Activated naive CD8-positive, alpha-beta T cell treated with anti-CD3 and anti-CD28 coated beads for 36 hours (primary cell): ENCODE results near the gene NFATC2. TPM values are rescaled to one million over a fixed set of nuclear protein-coding genes. Genes with fewer than 3 reads are reported as not detected.

Experiments
- DNase-seq: peaks from one replicate; pipeline ENCODE4 v3.0.0; 2021
- H3K27ac Mint-ChIP-seq: one replicate; pipeline ENCODE4 v1.8.0; 2022; ENCODE audit warnings: mild to moderate bottlenecking, moderate library complexity, mixed read lengths
- H3K27me3 Mint-ChIP-seq: one replicate; pipeline ENCODE4 v1.8.0; 2022; ENCODE audit warnings: mild to moderate bottlenecking, mixed read lengths
- H3K36me3 Mint-ChIP-seq: one replicate; pipeline ENCODE4 v1.8.0; 2021; ENCODE audit warnings: mild to moderate bottlenecking, mixed read lengths
- H3K4me1 Mint-ChIP-seq: one replicate; pipeline ENCODE4 v1.8.0; 2021; ENCODE audit warnings: mixed read lengths
- H3K4me3 Mint-ChIP-seq: one replicate; pipeline ENCODE4 v1.8.0; 2022; ENCODE audit warnings: mild to moderate bottlenecking, moderate library complexity, mixed read lengths
- H3K9me3 Mint-ChIP-seq: one replicate; pipeline ENCODE4 v1.8.0; 2022; ENCODE audit warnings: mixed read lengths
- total RNA-seq, 2 experiments: library from RNA; stranded (reverse); gene quantifications; one replicate each; pipeline ENCODE4 v1.2.3, GENCODE V29; 2021

Gene NFATC2
- total RNA-seq, 2 experiments from 2014 or later: 31.0 to 31.7 TPM

DNA sequence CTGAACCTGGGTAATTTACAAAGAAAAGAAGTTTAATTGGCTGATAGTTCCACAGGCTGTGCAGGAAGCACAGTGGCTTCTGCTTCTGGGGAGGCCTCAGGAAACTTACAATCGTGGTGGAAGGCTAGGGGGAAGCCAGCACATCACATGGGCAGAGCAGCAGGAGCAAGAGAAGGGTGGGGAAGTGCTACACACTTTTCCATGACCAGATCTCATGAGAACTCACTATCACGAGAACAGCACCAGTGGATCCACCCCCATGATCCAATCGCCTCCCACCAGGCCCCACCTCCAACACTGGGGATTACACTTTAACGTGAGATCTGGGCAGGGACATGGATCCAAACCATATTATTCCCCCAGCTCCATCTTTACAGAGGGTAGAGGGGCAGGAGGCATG is 166.4 kb downstream of the NFATC2 start:
- H3K27me3 Mint-ChIP-seq: no peaks in the 10 kb centered on the region
- no peak overlapping the region for H3K4me3 Mint-ChIP-seq
- DNase-seq: no peak
- peaks cover 2% of the 10 kb centered on the region for H3K4me1 Mint-ChIP-seq
- no peaks in the 10 kb centered on the region for H3K9me3 Mint-ChIP-seq
- H3K36me3 Mint-ChIP-seq: peaks cover 4% of the 10 kb centered on the region
- no peak overlapping the region for H3K27ac Mint-ChIP-seq

DNA sequence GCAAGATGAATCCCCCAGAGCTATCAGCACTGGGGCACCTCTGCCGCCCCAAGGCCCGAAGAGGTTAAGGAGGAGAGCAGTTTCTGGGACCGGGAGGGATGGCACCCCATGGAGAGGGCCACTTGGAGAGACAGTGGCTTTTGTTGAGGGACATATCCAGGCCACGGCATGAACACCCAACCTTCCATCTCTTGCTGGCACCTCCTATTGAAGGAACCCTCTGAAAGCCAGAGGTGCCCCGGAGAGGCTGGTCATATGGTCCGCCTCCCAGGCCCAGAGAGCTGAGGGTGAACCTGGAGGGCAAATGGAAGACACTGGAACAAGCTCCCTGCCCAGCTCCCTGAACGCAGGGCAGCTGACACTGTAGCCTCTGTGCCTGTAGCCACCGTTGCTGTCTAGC is 167.0 kb downstream of the NFATC2 start:
- H3K36me3 Mint-ChIP-seq: peaks cover 4% of the 10 kb centered on the region
- no peak overlapping the region for H3K4me3 Mint-ChIP-seq
- no peak overlapping the region for H3K27ac Mint-ChIP-seq
- H3K27me3 Mint-ChIP-seq: no peaks in the 10 kb centered on the region
- DNase-seq: no peak
- no peaks in the 10 kb centered on the region for H3K9me3 Mint-ChIP-seq
- peaks cover 2% of the 10 kb centered on the region for H3K4me1 Mint-ChIP-seq

DNA sequence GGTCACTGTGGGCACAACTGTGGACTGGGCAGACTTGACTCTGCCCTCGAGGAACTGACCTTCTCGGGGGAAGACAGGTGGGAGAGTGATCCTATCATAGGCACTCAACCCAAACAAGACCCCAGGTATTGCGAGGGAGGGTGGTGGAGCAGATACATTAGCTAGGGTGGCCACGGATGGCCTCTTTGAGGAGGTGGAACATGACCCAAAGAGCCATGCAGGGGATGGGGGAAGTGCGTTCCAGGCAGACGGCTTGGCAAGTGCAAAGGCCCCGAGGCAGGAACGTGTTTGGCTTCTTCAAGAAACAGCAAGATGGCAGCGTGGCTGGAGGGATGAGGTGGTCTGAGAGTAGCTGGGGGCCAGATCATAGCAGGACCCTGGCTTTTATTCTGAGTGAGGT is 167.6 kb downstream of the NFATC2 start:
- H3K4me3 Mint-ChIP-seq: no peak overlapping the region
- H3K4me1 Mint-ChIP-seq: peaks cover 2% of the 10 kb centered on the region
- no peaks in the 10 kb centered on the region for H3K27me3 Mint-ChIP-seq
- no peaks in the 10 kb centered on the region for H3K9me3 Mint-ChIP-seq
- DNase-seq: no peak
- peaks cover 4% of the 10 kb centered on the region for H3K36me3 Mint-ChIP-seq
- no peak overlapping the region for H3K27ac Mint-ChIP-seq

DNA sequence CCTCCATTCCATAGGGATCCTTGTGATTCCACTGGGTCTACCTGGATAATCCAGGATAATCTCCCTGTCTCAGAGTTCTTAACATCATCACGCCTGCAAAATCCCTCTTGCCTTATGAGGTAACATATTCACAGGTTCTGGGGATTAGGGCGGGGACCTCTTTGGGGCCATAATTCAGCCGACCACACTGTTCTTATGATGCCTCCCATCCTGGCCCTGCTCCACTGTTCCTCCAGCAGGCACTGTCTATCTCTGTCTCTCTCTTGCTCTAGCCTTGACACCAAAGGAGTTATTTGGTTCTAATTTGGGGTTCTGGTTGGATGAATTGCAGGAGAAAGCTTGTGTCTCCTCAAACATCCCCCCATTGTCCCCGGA is 168.1 kb downstream of the NFATC2 start:
- H3K27ac Mint-ChIP-seq: no peak overlapping the region
- peaks cover 2% of the 10 kb centered on the region for H3K4me1 Mint-ChIP-seq
- H3K27me3 Mint-ChIP-seq: no peaks in the 10 kb centered on the region
- H3K4me3 Mint-ChIP-seq: no peak overlapping the region
- no peak for DNase-seq
- peaks cover 4% of the 10 kb centered on the region for H3K36me3 Mint-ChIP-seq
- no peaks in the 10 kb centered on the region for H3K9me3 Mint-ChIP-seq

DNA sequence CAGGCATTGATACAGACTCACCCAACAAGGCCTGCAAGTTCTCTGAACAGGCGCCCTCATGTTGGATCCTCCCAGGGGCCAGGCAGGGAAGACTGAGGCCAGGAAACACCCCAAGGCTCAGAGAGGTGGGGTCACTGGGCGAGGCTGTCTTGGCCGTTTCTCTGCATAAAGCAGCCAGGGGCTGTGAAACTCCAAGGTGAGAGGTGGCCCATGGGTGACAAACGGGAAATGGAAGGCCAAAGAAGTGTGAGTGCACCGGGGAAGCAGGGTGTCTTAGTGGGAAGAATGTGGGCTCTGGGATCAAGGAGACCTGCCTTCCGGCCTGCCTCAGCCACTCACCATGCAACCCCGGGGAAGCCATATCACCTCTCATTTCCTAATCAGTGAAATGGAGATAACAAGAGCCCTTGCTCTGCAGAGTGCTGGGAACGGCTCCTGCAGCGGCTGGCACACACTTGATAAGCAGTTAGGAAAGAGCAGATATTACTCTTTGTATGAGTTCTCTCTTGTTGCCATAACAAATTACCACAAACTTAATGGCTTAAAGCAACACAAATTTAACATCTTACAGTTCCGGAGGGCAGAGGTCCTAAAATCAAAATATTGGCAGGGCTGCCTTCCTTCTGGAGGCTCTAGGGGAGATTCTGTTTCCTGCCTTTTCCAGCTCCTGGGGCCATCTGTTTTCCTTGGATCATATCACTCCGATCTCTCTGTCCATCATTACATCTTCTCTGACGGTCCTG is 168.6 kb downstream of the NFATC2 start:
- no peaks in the 10 kb centered on the region for H3K9me3 Mint-ChIP-seq
- H3K27ac Mint-ChIP-seq: no peak overlapping the region
- H3K4me1 Mint-ChIP-seq: peaks cover 2% of the 10 kb centered on the region
- peaks cover 4% of the 10 kb centered on the region for H3K36me3 Mint-ChIP-seq
- no peak overlapping the region for H3K4me3 Mint-ChIP-seq
- H3K27me3 Mint-ChIP-seq: no peaks in the 10 kb centered on the region
- DNase-seq: no peak

DNA sequence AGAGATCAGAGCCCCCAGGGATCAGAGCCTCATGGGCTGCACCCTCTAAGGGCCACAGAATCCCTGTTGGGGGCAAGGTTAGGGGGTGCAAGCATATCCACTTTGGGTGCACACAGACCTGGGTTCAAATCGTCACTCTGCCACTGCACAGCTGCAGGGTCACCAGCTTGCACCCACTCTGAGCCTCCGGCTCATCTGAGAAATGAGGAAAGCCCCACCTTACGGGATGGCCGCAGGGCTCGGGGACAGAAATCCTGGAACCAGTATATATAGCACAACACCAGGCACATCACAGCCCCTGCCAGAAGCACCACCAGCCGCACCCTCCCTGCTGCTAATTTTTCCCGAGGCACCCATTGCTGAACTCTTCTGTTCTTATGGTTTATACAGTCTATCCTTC is 169.6 kb downstream of the NFATC2 start:
- Mint-ChIP-seq H3K27me3 (no peaks in the 10 kb centered on the region), H3K9me3 (no peaks in the 10 kb centered on the region), H3K27ac (no peak overlapping the region), H3K36me3 (peaks cover under 1% of the 10 kb centered on the region), H3K4me1 (peaks cover 2% of the 10 kb centered on the region), H3K4me3 (no peak overlapping the region)
- DNase-seq: no peak

GRCh38 chr20:51372176-51372803 is 170.2 kb downstream of the NFATC2 start:
- Mint-ChIP-seq H3K36me3 (no peaks in the 10 kb centered on the region), H3K9me3 (no peaks in the 10 kb centered on the region), H3K27ac (no peak overlapping the region), H3K27me3 (no peaks in the 10 kb centered on the region), H3K4me3 (no peak overlapping the region), H3K4me1 (peaks cover 2% of the 10 kb centered on the region)
- peak; percentile 50 for DNase-seq

GRCh38 chr20:51371720-51372119 is 170.8 kb downstream of the NFATC2 start:
- no peak overlapping the region for H3K27ac Mint-ChIP-seq
- DNase-seq: no peak
- no peaks in the 10 kb centered on the region for H3K36me3 Mint-ChIP-seq
- no peak overlapping the region for H3K4me3 Mint-ChIP-seq
- no peaks in the 10 kb centered on the region for H3K27me3 Mint-ChIP-seq
- H3K4me1 Mint-ChIP-seq: peaks cover 2% of the 10 kb centered on the region
- H3K9me3 Mint-ChIP-seq: no peaks in the 10 kb centered on the region

GRCh38 chr20:51369503-51369902 is 173.0 kb downstream of the NFATC2 start:
- H3K4me3 Mint-ChIP-seq: no peak overlapping the region
- peaks cover 2% of the 10 kb centered on the region for H3K4me1 Mint-ChIP-seq
- no peaks in the 10 kb centered on the region for H3K36me3 Mint-ChIP-seq
- H3K9me3 Mint-ChIP-seq: peaks cover 2% of the 10 kb centered on the region
- no peak overlapping the region for H3K27ac Mint-ChIP-seq
- no peak for DNase-seq
- H3K27me3 Mint-ChIP-seq: no peaks in the 10 kb centered on the region

DNA sequence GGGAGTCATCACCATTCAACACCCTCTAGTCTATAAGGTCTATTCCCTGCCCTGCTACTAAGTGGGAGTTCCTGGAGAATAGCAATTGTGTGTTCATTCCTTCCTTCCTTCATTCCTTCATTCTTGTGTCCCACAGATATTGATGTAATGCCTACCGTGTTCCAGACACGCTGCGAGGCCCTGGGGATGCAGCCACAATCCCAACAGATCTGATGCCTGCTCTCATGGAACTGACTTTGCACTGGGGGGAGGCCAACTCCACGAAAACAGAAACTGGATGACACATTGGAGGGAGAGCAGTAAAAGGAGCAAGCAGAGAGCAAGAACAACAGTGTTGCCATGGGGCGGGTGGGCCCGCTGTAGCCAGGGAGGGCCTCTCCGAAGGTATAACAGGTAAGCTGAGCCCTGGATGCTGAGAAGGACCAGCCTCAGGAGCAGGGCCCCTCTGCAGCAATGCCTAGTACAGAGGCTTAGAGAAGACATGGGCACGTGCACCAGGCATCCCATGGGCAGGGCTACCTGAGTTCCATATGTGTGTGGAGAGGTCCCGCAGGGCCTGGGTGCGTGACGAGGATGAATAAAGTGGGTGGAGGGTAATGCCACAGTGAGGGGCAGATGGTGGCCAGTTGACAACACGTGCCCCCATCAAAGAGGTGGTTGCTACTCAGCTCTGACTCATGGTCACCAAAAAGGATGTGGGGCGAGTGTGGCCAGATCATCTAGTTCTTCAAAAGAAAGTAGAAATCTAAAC is 173.9 kb downstream of the NFATC2 start:
- Mint-ChIP-seq H3K4me3 (no peak overlapping the region), H3K27ac (no peak overlapping the region), H3K4me1 (peaks cover 2% of the 10 kb centered on the region), H3K36me3 (no peaks in the 10 kb centered on the region), H3K9me3 (peaks cover 4% of the 10 kb centered on the region), H3K27me3 (no peaks in the 10 kb centered on the region)
- DNase-seq: no peak

GRCh38 chr20:51366155-51366886 is 176.2 kb downstream of the NFATC2 start:
- H3K27ac Mint-ChIP-seq: no peak overlapping the region
- no peaks in the 10 kb centered on the region for H3K4me1 Mint-ChIP-seq
- H3K36me3 Mint-ChIP-seq: no peaks in the 10 kb centered on the region
- no peaks in the 10 kb centered on the region for H3K27me3 Mint-ChIP-seq
- H3K9me3 Mint-ChIP-seq: peaks cover 8% of the 10 kb centered on the region
- no peak for DNase-seq
- H3K4me3 Mint-ChIP-seq: no peak overlapping the region

DNA sequence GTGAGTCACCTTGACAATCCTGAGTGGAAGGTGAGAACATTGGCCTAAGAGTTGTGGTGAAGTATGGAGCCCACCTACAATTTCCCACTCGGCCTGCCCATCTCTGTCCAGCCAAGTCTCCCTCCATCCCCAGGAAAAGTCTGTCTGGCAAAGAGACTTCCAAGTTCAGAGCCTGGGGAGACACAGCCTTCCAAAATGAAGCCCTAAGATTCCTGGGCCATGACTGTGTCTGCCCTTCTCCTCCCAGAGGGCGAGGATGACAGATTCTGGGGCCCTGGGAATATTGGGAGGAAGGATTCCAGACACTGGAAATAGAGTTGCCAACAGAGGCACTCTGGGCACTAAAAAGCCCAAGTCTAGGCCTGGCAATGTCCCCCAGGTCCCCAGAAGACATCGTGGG is 176.8 kb downstream of the NFATC2 start:
- Mint-ChIP-seq H3K4me1 (no peaks in the 10 kb centered on the region), H3K4me3 (no peak overlapping the region), H3K27me3 (no peaks in the 10 kb centered on the region), H3K36me3 (no peaks in the 10 kb centered on the region), H3K9me3 (peaks cover 8% of the 10 kb centered on the region), H3K27ac (no peak overlapping the region)
- no peak for DNase-seq

DNA sequence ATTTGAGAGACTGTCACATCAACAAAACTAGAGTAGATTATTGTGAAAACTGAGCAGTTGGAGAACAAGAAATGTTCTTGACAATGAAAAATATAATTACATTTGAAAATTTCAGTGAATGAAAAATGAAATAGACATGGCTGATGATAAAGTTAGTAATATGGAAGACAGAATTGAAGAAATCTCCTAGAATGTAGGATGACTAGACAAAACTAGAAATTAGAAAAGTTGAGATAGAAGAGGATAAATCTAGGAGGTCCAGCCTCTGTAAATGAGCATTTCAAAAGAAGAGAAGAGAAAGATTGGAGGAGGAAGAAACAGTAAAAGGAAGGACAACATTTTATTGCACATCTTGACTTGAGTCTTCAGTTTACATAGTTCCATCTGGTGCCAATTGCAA is 178.7 kb downstream of the NFATC2 start:
- Mint-ChIP-seq H3K27me3 (no peaks in the 10 kb centered on the region), H3K4me3 (no peak overlapping the region), H3K36me3 (no peaks in the 10 kb centered on the region), H3K9me3 (peaks cover 8% of the 10 kb centered on the region), H3K4me1 (no peaks in the 10 kb centered on the region), H3K27ac (no peak overlapping the region)
- DNase-seq: no peak

DNA sequence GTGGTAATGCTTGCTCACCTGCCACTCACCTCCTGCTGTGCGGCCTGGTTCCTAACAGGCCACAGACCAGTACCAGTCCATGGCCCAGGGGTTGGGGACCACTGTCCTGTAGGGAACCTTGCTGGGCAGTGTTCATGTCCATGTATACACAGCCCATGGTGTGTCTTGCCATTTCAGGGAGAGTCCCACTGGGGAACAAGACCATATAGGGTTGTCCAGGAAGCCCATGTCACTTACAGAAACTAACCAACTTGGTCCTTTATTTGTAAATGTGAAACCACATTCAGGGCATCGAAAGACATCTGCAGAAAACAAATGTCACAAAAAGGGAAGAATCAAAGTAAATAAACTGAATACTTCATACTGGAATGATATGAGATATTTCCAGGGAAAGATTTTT is 179.1 kb downstream of the NFATC2 start:
- Mint-ChIP-seq H3K4me3 (no peak overlapping the region), H3K27ac (no peak overlapping the region), H3K9me3 (peaks cover 8% of the 10 kb centered on the region), H3K4me1 (no peaks in the 10 kb centered on the region), H3K36me3 (no peaks in the 10 kb centered on the region), H3K27me3 (no peaks in the 10 kb centered on the region)
- DNase-seq: no peak

GRCh38 chr20:51362254-51362653 is 180.3 kb downstream of the NFATC2 start:
- no peak overlapping the region for H3K27ac Mint-ChIP-seq
- no peaks in the 10 kb centered on the region for H3K27me3 Mint-ChIP-seq
- peaks cover 8% of the 10 kb centered on the region for H3K9me3 Mint-ChIP-seq
- H3K4me3 Mint-ChIP-seq: no peak overlapping the region
- H3K4me1 Mint-ChIP-seq: no peaks in the 10 kb centered on the region
- no peak for DNase-seq
- H3K36me3 Mint-ChIP-seq: no peaks in the 10 kb centered on the region
